ENCODE data around the gene USP6NL.

USP6NL gene

DNA sequence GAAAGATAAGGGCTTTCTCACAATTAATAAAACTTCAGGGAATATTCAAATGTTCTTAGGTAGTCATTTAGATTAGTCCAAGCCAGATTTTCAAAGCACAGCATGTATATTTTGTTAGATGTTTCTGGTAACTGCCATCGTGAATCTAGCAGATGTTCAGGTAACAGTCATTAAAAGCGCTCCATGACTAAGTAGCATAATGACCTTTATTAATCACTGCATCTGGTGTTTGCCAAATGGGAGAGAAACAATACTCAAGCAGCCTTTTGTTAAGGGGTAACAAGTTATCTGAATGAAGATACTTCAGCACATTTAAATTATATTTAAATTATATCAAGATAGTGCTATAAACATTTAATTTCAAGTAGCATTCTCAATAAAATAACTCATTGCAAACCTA is 47.5 kb downstream of the USP6NL start:
- TF ChIP-seq, protein P1, sequence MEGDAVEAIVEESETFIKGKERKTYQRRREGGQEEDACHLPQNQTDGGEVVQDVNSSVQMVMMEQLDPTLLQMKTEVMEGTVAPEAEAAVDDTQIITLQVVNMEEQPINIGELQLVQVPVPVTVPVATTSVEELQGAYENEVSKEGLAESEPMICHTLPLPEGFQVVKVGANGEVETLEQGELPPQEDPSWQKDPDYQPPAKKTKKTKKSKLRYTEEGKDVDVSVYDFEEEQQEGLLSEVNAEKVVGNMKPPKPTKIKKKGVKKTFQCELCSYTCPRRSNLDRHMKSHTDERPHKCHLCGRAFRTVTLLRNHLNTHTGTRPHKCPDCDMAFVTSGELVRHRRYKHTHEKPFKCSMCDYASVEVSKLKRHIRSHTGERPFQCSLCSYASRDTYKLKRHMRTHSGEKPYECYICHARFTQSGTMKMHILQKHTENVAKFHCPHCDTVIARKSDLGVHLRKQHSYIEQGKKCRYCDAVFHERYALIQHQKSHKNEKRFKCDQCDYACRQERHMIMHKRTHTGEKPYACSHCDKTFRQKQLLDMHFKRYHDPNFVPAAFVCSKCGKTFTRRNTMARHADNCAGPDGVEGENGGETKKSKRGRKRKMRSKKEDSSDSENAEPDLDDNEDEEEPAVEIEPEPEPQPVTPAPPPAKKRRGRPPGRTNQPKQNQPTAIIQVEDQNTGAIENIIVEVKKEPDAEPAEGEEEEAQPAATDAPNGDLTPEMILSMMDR (IDR thresholded peaks at IDR 0.05; ENCODE audit: insufficient read depth, low read length, missing control alignments), result no peak
- no peak for DNase-seq (ENCODE audit: low read depth, low spot score)
- CTCF ChIA-PET, result interaction anchor here (1.1 kb wide), 1 partner anchor 49 kb away, joined by 5 read pairs; no protein-coding TSS in a partner anchor
- POLR2A ChIA-PET, result no interaction called here
- H3K4me3 ChIP-seq (ENCODE audit: low read depth, low read length), result no peak overlapping the region

DNA sequence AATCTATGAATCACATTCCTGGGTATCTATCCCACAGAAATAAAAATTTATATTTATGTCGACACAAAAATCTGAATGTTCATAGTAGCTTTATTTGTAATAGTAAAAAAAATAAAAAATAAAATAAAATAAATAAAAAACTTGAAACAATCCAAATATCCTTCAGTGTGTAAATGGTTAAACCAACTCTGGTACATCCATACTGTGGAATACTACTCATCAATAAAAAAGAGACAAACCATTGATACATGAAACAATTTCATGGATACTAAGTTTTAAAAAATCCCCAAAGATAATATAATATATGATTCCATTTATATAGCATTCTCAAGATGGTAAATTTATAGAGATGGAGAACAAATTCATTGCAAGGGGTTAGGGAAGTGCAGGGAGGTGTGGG is 48.6 kb downstream of the USP6NL start:
- TF ChIP-seq, protein P1 (IDR thresholded peaks at IDR 0.05; ENCODE audit: insufficient read depth, low read length, missing control alignments), result no peak
- ChIA-PET CTCF (interaction anchor here (0.9 kb wide), 1 partner anchor 11 kb away, joined by 3 read pairs; no protein-coding TSS in a partner anchor), POLR2A (no interaction called here)
- DNase-seq (ENCODE audit: low read depth, low spot score), result no peak
- H3K4me3 ChIP-seq (ENCODE audit: low read depth, low read length), result no peak overlapping the region

DNA sequence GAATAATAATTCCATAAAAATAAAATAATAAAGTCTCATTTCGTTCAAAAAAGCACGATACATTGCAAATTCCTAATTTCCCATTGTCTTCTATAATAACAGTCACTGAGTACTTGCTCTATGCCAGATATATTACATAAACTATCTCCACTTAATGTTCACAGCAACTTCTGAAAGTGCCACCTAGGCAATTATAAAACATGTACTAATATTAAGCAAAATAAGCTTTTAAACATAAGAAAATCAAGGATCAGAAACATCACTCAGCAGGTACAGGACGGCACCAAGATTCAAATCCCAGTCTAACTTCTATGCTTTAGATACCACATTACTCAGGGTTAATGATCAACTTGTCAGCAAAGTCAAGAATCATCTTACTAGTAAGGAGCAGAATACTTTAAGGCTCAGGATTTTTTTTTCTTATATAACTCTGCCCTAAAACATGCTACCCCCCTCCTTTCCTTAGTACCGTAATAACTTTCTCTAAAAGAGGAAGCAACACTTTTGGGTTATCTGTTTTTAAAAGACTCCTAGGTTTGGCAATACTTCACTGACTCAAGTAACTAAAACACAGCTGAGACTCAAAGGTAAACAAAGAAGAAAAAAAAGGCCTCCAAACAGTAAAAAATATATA is 51.3 kb downstream of the USP6NL start:
- ChIA-PET CTCF (interaction anchor here (0.9 kb wide), 1 partner anchor 198 kb away, joined by 3 read pairs; no protein-coding TSS in a partner anchor), POLR2A (no interaction called here)
- DNase-seq (ENCODE audit: low read depth, low spot score), result no peak
- TF ChIP-seq, protein P1 (IDR thresholded peaks at IDR 0.05; ENCODE audit: insufficient read depth, low read length, missing control alignments), result no peak
- H3K4me3 ChIP-seq (ENCODE audit: low read depth, low read length), result no peak overlapping the region

DNA sequence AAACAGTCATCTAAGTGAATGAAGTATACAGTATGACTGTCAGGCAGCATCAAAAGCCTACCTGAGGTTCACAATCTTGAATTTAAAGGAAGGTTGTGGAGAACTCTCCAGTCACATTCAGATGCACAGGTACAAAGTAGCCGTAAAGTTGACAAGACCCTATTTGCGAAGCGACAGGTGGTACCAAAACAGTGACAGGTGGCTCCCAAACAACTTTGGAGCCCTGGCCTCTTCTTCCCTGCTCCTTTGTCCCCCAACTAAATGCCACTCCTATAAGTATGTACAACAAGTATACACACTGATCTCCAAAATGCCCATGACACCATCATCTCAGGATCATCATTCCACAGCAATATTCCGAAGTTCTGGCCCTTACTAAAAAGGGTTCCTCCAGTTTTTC is 53.5 kb downstream of the USP6NL start:
- TF ChIP-seq, protein P1 (IDR thresholded peaks at IDR 0.05; ENCODE audit: insufficient read depth, low read length, missing control alignments), result no peak
- ChIA-PET CTCF (no interaction called here), POLR2A (no interaction called here)

DNA sequence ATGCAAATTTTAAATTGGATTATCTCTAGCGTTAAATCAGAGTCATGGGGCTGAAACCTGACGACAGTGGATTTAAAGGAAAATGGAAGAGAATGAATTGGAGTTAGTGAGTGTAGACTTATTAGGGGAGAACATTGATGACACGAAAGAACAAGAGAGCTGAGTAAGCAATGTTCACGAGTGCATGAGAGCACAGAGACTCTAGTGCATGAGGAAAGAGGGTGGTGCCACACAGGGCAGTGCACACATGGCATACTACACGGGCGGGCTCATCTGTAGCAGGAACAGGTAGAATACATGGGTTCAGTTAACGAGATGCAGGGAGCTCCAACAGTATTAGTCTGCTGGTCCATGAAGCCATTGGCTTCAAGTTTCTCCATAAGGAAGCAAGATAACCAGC is 53.9 kb downstream of the USP6NL start:
- no peak overlapping the region for H3K4me3 ChIP-seq (ENCODE audit: low read depth, low read length)
- TF ChIP-seq, protein P1 (IDR thresholded peaks at IDR 0.05; ENCODE audit: insufficient read depth, low read length, missing control alignments), result no peak
- ChIA-PET CTCF (no interaction called here), POLR2A (no interaction called here)
- no peak for DNase-seq (ENCODE audit: low read depth, low spot score)

More for the DNA sequence above, 53.5 kb downstream of the USP6NL start:
- no peak overlapping the region for H3K4me3 ChIP-seq (ENCODE audit: low read depth, low read length)
- DNase-seq (ENCODE audit: low read depth, low spot score), result no peak

DNA sequence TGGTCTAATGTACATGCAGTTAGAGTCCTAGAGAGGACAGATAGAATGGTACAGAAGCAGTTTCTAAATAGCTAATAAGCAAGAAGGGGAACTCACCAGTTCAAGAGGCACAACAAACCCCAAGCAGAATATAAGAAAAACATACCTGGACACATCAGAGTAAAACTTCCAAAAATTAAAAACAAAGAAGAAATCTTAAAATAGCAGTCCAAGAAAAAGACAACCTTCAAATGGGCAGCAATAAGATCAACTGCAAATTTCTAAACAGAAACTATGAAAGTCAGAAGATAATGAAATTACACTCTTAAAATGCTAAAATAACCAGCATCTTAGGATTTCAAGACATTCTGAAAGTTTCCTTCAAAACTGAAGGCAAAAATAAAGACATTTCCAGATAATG is 55.9 kb downstream of the USP6NL start:
- no peak for DNase-seq (ENCODE audit: low read depth, low spot score)
- TF ChIP-seq, protein P1 (IDR thresholded peaks at IDR 0.05; ENCODE audit: insufficient read depth, low read length, missing control alignments), result no peak
- no peak overlapping the region for H3K4me3 ChIP-seq (ENCODE audit: low read depth, low read length)
- ChIA-PET POLR2A (no interaction called here), CTCF (no interaction called here)
